H4 (cell line): ENCODE data around the gene SPATA12. TPM values are rescaled to one million over a fixed set of nuclear protein-coding genes. Genes with fewer than 3 reads are reported as not detected.

Experiments used
- DNase-seq: peaks from one replicate; pipeline ENCODE4 v3.0.0-alpha.2; 2015; ENCODE audit warnings: low spot score
- total RNA-seq: library from RNA; depleted of rRNA; stranded (reverse); fragments of >200 nt; shearing (Covaris generic); gene quantifications from 2 replicates; pipeline ENCODE4 v1.2.3, GENCODE V29; 2014; rRNA removed

Gene SPATA12
- total RNA-seq, 1 experiment from 2014 or later = 0.14 TPM

DNA sequence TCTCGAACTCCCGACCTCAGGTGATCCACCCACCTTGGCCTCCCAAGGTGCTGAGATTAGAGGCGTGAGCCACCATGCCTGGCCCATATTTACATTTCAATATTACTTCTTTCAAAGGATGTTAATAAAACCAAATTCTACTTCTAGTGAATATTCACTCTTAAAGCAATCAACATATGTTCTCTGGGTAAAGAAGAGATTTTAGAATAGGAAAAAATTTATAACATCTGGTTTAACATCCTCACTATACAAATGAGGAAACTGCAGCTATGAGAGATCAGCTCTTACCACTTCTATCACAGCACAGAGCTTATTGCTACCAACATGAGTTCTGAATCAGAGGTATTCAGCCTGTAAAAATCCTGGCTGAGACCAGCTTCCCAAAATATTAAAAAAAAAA, 56.0 kb downstream of the SPATA12 start:
- no peak for DNase-seq

DNA sequence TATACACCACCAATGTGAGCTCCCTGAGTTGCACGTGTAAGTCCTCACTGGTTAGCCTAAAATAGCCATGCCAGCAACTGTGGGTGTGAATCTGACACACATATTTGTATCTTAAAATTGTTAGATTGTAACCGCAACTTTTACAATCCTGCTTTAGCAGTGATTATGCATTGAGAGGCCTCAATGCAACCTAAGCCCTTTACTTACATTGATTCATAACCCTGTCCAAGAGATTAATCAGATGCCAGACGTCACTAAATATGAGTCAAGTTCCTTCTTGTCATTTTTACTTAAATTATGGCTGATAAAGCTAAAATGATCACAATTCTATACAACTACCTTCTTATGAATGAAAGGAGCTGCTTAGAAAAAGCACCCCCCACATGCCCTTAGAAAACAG, 57.8 kb downstream of the SPATA12 start:
- no peak for DNase-seq

DNA sequence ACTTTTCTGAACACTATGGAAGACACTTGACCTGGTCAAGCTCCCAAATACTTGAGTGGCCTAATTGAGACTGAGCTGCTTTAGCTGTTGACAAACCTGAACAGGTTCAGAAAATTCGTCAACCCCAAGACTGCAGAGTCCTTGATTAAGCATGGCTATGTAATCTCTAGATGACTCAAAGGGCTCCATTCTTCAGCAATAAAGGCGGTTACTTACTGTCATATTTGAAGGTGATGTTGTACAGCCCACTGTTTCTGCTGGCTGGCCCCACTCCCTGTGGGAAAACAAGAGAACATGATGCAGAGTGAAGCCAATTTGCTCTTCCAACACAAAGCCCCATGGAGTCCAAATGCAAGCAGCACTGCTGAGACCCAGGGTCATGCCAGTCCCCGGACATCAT, 59.6 kb downstream of the SPATA12 start:
- DNase-seq = no peak

GRCh38 chr3:57120451-57121174, 60.1 kb downstream of the SPATA12 start:
- DNase-seq = no peak

Other genes starting within 250 kb of the SPATA12 start
- 0.55 and 0.56 TPM in 2 replicates for gene IL17RD, start 104.7 kb downstream of the SPATA12 start, total RNA-seq
- 0.37 TPM in 1 of 2 replicates, not detected in the other for gene HESX1, start 139.3 kb downstream of the SPATA12 start, total RNA-seq
- gene APPL1, start 167.1 kb downstream of the SPATA12 start, total RNA-seq = 15.7 and 16.8 TPM in 2 replicates
- gene ASB14, start 232.0 kb downstream of the SPATA12 start, total RNA-seq = not detected in 2 replicates